Thyroid gland (tissue), 4 donors: ENCODE results near the gene ROBO4.

ENCODE experiments used
- CTCF ChIP-seq, 6 experiments: fragments of 200-600 bp in 3 of 6; fragments of 450-650 bp in 3 of 6; sonication (generic) in 3 of 6; IDR thresholded peaks; one replicate each; pipeline ENCODE4 v1.5.1; 2016 to 2019; ENCODE audit warnings: antibody characterized with exemption in 6 of 6, mild to moderate bottlenecking in 2 of 6, inconsistent platforms in 1 of 6, moderate library complexity in 1 of 6
- POLR2A ChIP-seq, 2 donors: fragments of 450-650 bp; IDR thresholded peaks; one replicate each; pipeline ENCODE4 v1.6.1; 2017; ENCODE audit warnings: antibody characterized with exemption in 2 of 2, mild to moderate bottlenecking in 2 of 2, moderate library complexity in 1 of 2

GRCh38 chr11:124868331-124869274 lies 29.1 kb downstream of the ROBO4 start:
- no peak for TF ChIP-seq POLR2A (IDR thresholded peaks at IDR 0.05)
- no peak for TF ChIP-seq CTCF (IDR thresholded peaks at IDR 0.05)
